HFFc6 (cell line): ENCODE measurements around the gene TARDBP. TPM values are rescaled to one million over a fixed set of nuclear protein-coding genes. Genes with fewer than 3 reads are reported as not detected.
A peak's percentile ranks its signal among the peaks of the same experiment; 100 is the strongest.

ENCODE experiments used
- DNase-seq: peaks from one replicate; pipeline ENCODE4 v3.0.0-alpha.2; 2018
- H3K27ac Mint-ChIP-seq: 2 replicates; pipeline ENCODE4 v1.8.0; 2020; ENCODE audit warnings: mild to moderate bottlenecking, mixed read lengths
- H3K27me3 Mint-ChIP-seq: 2 replicates; pipeline ENCODE4 v1.8.0; 2021; ENCODE audit warnings: mild to moderate bottlenecking, moderate library complexity, mixed read lengths; ENCODE audit not compliant: insufficient read depth
- H3K36me3 Mint-ChIP-seq: 2 replicates; pipeline ENCODE4 v1.8.0; 2021; ENCODE audit warnings: low read depth, mixed read lengths
- H3K4me1 Mint-ChIP-seq: 2 replicates; pipeline ENCODE4 v1.8.0; 2020; ENCODE audit warnings: low read depth, mixed read lengths
- H3K4me3 Mint-ChIP-seq: 2 replicates; pipeline ENCODE4 v1.8.0; 2020; ENCODE audit warnings: mild to moderate bottlenecking, moderate library complexity, mixed read lengths
- H3K9me3 Mint-ChIP-seq: 2 replicates; pipeline ENCODE4 v1.8.0; 2020; ENCODE audit warnings: mild to moderate bottlenecking, mixed read lengths
- total RNA-seq, 6 experiments: library from RNA; stranded (reverse); fragmentation: NEBNext Ultra II Directional; extraction: Animal tissue kit (Norgen Biotek cat#: 25700); gene quantifications; 2 replicates in 1 of 6; 3 replicates in 5 of 6; pipeline ENCODE4 v1.2.3, GENCODE V29; 2021
- TF ChIP-seq, protein P1 (sequence below): fragments of 200-600 bp; sonication (generic); IDR thresholded peaks from 2 replicates; pipeline ENCODE4 v1.5.0; 2021; ENCODE audit warnings: antibody characterized with exemption, mild to moderate bottlenecking

TARDBP gene
- total RNA-seq, 6 experiments from 2014 or later: 133 to 178 (median 171) TPM

DNA sequence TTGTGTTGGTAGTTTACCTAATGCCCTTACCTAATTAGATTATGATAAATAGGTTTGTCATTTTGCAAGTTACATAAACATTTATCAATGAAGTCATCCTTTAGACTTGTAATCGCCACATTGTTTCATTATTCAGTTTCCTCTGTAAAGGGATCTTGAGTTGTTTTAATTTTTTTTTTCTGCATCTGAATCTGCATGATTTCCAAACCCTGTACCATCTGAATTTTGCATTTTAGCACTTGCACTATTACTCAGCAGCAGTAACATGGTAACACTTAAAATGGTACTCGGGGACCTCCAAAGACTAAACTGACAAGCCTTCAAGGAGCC lies 12.4 kb downstream of the TARDBP start:
- DNase-seq: no peak
- Mint-ChIP-seq H3K4me3 (no peak overlapping the region), H3K4me1 (peaks cover 22% of the 10 kb centered on the region), H3K27ac (no peak overlapping the region), H3K27me3 (no peaks in the 10 kb centered on the region), H3K9me3 (no peaks in the 10 kb centered on the region), H3K36me3 (peaks cover 53% of the 10 kb centered on the region)
- TF ChIP-seq, protein P1, sequence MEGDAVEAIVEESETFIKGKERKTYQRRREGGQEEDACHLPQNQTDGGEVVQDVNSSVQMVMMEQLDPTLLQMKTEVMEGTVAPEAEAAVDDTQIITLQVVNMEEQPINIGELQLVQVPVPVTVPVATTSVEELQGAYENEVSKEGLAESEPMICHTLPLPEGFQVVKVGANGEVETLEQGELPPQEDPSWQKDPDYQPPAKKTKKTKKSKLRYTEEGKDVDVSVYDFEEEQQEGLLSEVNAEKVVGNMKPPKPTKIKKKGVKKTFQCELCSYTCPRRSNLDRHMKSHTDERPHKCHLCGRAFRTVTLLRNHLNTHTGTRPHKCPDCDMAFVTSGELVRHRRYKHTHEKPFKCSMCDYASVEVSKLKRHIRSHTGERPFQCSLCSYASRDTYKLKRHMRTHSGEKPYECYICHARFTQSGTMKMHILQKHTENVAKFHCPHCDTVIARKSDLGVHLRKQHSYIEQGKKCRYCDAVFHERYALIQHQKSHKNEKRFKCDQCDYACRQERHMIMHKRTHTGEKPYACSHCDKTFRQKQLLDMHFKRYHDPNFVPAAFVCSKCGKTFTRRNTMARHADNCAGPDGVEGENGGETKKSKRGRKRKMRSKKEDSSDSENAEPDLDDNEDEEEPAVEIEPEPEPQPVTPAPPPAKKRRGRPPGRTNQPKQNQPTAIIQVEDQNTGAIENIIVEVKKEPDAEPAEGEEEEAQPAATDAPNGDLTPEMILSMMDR: no peak

DNA sequence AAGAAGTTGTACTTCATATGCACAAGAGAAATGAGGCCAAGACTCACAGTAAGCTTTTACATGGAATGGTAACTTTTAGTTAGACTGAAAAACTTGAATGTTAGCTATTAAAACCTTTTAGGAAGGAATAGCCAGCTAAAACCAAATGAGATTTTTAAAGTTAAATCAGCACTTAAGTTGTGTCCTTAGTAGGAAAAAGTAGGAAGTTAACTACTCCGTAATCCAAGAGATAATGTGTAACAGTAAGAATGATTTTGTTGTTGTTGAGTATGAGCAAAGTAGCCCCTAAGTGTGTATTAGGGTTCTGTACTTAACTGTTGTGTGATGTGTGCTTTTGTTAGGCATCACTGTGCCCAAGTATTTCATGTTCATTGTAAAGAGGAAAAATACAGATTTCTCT lies 13.2 kb downstream of the TARDBP start:
- peak overlapping the region; percentile 53; the same call in 1 of the 2 replicates for H3K27ac Mint-ChIP-seq
- peaks cover 56% of the 10 kb centered on the region for H3K36me3 Mint-ChIP-seq
- no peaks in the 10 kb centered on the region for H3K9me3 Mint-ChIP-seq

DNA sequence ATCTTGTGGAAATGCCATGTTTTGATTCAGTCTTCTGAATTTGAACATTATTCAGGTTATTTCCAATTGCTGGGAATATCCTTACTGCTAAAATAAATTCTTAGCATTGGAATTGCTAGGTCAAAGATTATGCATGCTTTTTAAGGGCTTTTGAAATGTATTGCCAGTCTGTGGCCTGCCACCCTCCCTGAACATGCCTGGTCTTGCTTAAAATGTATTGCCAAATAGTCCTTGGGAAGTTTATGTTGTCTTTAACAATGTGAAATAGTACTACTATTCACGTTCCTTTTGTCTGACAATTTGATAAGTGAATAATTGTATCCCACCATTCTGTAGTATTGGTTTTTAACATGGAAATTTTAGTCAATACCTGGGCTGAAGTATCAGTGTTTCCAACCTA lies 13.6 kb downstream of the TARDBP start:
- Mint-ChIP-seq H3K4me3 (no peak overlapping the region), H3K9me3 (no peaks in the 10 kb centered on the region), H3K4me1 (peaks cover 22% of the 10 kb centered on the region), H3K27me3 (no peaks in the 10 kb centered on the region; the same call in 1 of the 2 replicates), H3K36me3 (peaks cover 60% of the 10 kb centered on the region), H3K27ac (peak overlapping the region; percentile 53; the same call in 1 of the 2 replicates)
- TF ChIP-seq, protein P1: no peak
- no peak for DNase-seq

More for the DNA sequence above, 13.2 kb downstream of the TARDBP start:
- TF ChIP-seq, protein P1: no peak
- Mint-ChIP-seq H3K27me3 (no peaks in the 10 kb centered on the region; the same call in 1 of the 2 replicates), H3K4me3 (no peak overlapping the region), H3K4me1 (peaks cover 22% of the 10 kb centered on the region)
- DNase-seq: no peak

DNA sequence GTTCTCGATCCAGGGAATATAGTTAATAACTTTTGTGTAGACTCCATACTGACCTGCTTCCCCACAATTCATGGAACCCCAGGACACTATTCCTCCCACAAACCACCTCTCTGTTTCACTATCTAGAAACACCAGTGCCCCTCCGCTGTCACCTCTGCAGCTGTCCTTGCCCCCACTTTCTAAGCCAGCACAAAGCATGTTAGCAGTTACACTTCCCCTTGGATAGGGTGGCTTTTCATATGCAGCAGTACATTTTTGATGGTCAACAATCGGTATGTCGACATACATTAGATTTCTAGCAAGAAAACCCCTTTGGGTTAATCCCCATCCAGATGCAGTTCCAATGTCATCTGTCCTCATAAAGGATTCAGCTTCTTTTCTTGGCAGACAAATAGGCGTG lies 14.4 kb downstream of the TARDBP start:
- H3K27me3 Mint-ChIP-seq: no peaks in the 10 kb centered on the region; the same call in 1 of the 2 replicates
- no peak overlapping the region for H3K27ac Mint-ChIP-seq
- H3K36me3 Mint-ChIP-seq: peaks cover 54% of the 10 kb centered on the region
- no peak overlapping the region for H3K4me3 Mint-ChIP-seq
- no peak for DNase-seq
- peaks cover 22% of the 10 kb centered on the region for H3K4me1 Mint-ChIP-seq
- no peaks in the 10 kb centered on the region for H3K9me3 Mint-ChIP-seq
- TF ChIP-seq, protein P1: no peak

DNA sequence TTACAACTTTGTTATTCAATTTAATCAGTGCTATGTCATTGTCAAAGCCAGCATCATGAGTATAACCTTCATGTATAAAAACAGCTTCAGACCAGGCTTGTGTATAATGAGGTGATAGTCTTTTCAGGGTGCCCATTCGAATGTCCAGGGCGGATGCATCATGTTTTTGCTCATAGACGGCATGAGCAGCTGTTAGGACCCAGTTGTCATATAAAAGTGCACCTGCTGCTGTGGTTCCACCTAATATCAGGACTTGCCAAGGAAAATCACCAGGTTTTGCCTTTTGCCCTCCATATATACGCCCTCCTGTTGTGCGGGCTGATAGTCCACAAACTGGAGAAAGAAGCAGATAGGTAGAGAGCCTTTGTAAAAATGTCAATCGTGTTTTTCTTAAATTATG lies 14.9 kb downstream of the TARDBP start:
- H3K27ac Mint-ChIP-seq: no peak overlapping the region
- DNase-seq: no peak
- no peaks in the 10 kb centered on the region for H3K9me3 Mint-ChIP-seq
- H3K4me3 Mint-ChIP-seq: no peak overlapping the region
- H3K36me3 Mint-ChIP-seq: peaks cover 49% of the 10 kb centered on the region
- no peaks in the 10 kb centered on the region; the same call in 1 of the 2 replicates for H3K27me3 Mint-ChIP-seq
- H3K4me1 Mint-ChIP-seq: peaks cover 22% of the 10 kb centered on the region
- TF ChIP-seq, protein P1: no peak

DNA sequence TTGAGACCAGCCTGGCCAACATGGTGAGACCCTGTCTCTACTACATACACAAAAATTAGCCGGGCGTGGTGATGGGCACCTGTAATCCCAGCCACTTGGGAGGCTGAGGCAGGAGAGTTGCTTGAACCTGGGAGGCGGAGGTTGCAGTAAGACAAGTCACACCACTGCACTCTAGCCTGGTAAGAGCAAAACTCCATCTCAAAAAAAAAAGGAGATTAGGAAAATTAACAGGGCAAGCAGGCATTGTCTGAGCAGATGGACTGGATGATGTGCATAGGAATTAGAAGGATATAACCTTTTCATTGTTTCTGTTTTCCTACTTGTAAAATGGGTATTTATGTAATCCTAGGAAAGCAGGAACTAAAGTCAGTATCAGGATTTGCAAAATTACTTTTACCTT lies 15.6 kb downstream of the TARDBP start:
- peaks cover 21% of the 10 kb centered on the region for H3K4me1 Mint-ChIP-seq
- no peak overlapping the region for H3K27ac Mint-ChIP-seq
- no peak for DNase-seq
- no peaks in the 10 kb centered on the region; the same call in 1 of the 2 replicates for H3K27me3 Mint-ChIP-seq
- TF ChIP-seq, protein P1: no peak
- H3K9me3 Mint-ChIP-seq: no peaks in the 10 kb centered on the region
- H3K4me3 Mint-ChIP-seq: no peak overlapping the region
- peaks cover 45% of the 10 kb centered on the region for H3K36me3 Mint-ChIP-seq
